Ectodermal cell (in vitro differentiated cells): Measurements from ENCODE around the gene ITLN2.
"Not testable (repeated sequence)": the region's sequence is repeated elsewhere in the genome, so short reads cannot be mapped to it uniquely, and the experiment has no call there.

Experiments used
- H3K27ac ChIP-seq: 2 replicates; pipeline ENCODE4 v1.7.0; 2013; ENCODE audit warnings: mild to moderate bottlenecking, low read depth, low read length; ENCODE audit not compliant: insufficient read depth, poor library complexity, severe bottlenecking
- H3K27me3 ChIP-seq: 2 replicates; pipeline ENCODE4 v1.7.0; 2013; ENCODE audit warnings: mild to moderate bottlenecking, low read length; ENCODE audit not compliant: insufficient read depth, control insufficient read depth, poor library complexity, severe bottlenecking
- H3K36me3 ChIP-seq: one replicate; pipeline ENCODE4 v1.7.0; 2013; ENCODE audit warnings: low read length; ENCODE audit not compliant: control insufficient read depth, insufficient read depth
- H3K4me1 ChIP-seq: one replicate; pipeline ENCODE4 v1.7.0; 2013; ENCODE audit warnings: low read length; ENCODE audit not compliant: control insufficient read depth, insufficient read depth
- H3K4me3 ChIP-seq: 2 replicates; pipeline ENCODE4 v1.7.0; 2013; ENCODE audit warnings: low read depth, low read length, control low read depth; ENCODE audit not compliant: insufficient read depth
- H3K9me3 ChIP-seq: 2 replicates; pipeline ENCODE4 v1.7.0; 2013; ENCODE audit warnings: mild to moderate bottlenecking, low read length, moderate library complexity; ENCODE audit not compliant: control insufficient read depth
- WGBS, 2 experiments: methylation state at CpG; one replicate each; pipeline ENCODE4 v1.1.7; 2013; ENCODE audit warnings: missing lambda C conversion rate in 2 of 2; 5-methylcytosine and 5-hydroxymethylcytosine counted together

The ITLN2 gene

GRCh38 chr1:160956966-160957365, 2.4 kb upstream of the ITLN2 start:
- Histone ChIP-seq H3K27me3 (no peaks in the 10 kb centered on the region), H3K4me1 (no peaks in the 10 kb centered on the region), H3K36me3 (no peaks in the 10 kb centered on the region), H3K9me3 (no peaks in the 10 kb centered on the region), H3K4me3 (no peak overlapping the region), H3K27ac (no peak overlapping the region)
- WGBS, 2 experiments = 84 to 86% methylated on average over 4 of the region's 4 CpGs

GRCh38 chr1:160953030-160953429, 1.6 kb downstream of the ITLN2 start:
- Histone ChIP-seq H3K27me3 (no peaks in the 10 kb centered on the region), H3K4me1 (no peaks in the 10 kb centered on the region), H3K36me3 (no peaks in the 10 kb centered on the region), H3K4me3 (no peak overlapping the region), H3K9me3 (no peaks in the 10 kb centered on the region), H3K27ac (no peak overlapping the region)
- WGBS, 2 experiments = 92 to 93% methylated on average over 3 of the region's 3 CpGs

GRCh38 chr1:160952129-160952510, 2.5 kb downstream of the ITLN2 start:
- Histone ChIP-seq H3K4me1 (no peaks in the 10 kb centered on the region), H3K4me3 (no peak overlapping the region), H3K36me3 (no peaks in the 10 kb centered on the region), H3K27ac (no peak overlapping the region), H3K9me3 (no peaks in the 10 kb centered on the region), H3K27me3 (no peaks in the 10 kb centered on the region)
- 91 to 93% methylated on average over 2 of the region's 2 CpGs for WGBS, 2 experiments

- Histone ChIP-seq H3K4me3 (no peak overlapping the region), H3K4me1 (no peaks in the 10 kb centered on the region), H3K9me3 (no peaks in the 10 kb centered on the region), H3K27ac (no peak overlapping the region), H3K36me3 (no peaks in the 10 kb centered on the region), H3K27me3 (no peaks in the 10 kb centered on the region)
- WGBS, 2 experiments = 62 to 69% methylated on average over 8 of the region's 8 CpGs
Observed at GRCh38 chr1:160951443-160952128, 3.0 kb downstream of the ITLN2 start.

GRCh38 chr1:160950657-160951056, 4.0 kb downstream of the ITLN2 start:
- Histone ChIP-seq H3K27me3 (no peaks in the 10 kb centered on the region), H3K4me1 (no peaks in the 10 kb centered on the region), H3K9me3 (no peaks in the 10 kb centered on the region), H3K36me3 (no peaks in the 10 kb centered on the region), H3K27ac (no peak overlapping the region), H3K4me3 (no peak overlapping the region)
- 93 to 96% methylated on average over 3 of the region's 3 CpGs for WGBS, 2 experiments

GRCh38 chr1:160949881-160950280, 4.7 kb downstream of the ITLN2 start:
- no peaks in the 10 kb centered on the region for H3K27me3 ChIP-seq
- no peak overlapping the region for H3K4me3 ChIP-seq
- no peaks in the 10 kb centered on the region for H3K9me3 ChIP-seq
- no peak overlapping the region for H3K27ac ChIP-seq
- H3K36me3 ChIP-seq = no peaks in the 10 kb centered on the region
- no peaks in the 10 kb centered on the region for H3K4me1 ChIP-seq
- 90 to 95% methylated on average over 2 of the region's 2 CpGs for WGBS, 2 experiments

GRCh38 chr1:160949216-160949880, 5.3 kb downstream of the ITLN2 start:
- WGBS, 2 experiments = 84 to 85% methylated on average over 2 to 6 of the region's 7 CpGs
- not testable (repeated sequence) for H3K9me3 ChIP-seq, H3K36me3 ChIP-seq, H3K4me3 ChIP-seq, H3K27ac ChIP-seq, H3K4me1 ChIP-seq, H3K27me3 ChIP-seq

GRCh38 chr1:160947174-160947759, 7.3 kb downstream of the ITLN2 start:
- H3K9me3 ChIP-seq, H3K36me3 ChIP-seq, H3K27me3 ChIP-seq, H3K4me1 ChIP-seq, H3K4me3 ChIP-seq, H3K27ac ChIP-seq: not testable (repeated sequence)
- 60 to 69% methylated on average over 6 to 7 of the region's 7 CpGs for WGBS, 2 experiments

- H3K9me3 ChIP-seq, H3K27me3 ChIP-seq, H3K36me3 ChIP-seq, H3K27ac ChIP-seq, H3K4me3 ChIP-seq, H3K4me1 ChIP-seq: not testable (repeated sequence)
- WGBS, 2 experiments = 93% methylated on average over 4 of the region's 6 CpGs
Observed at GRCh38 chr1:160945881-160946280, 8.7 kb downstream of the ITLN2 start.

GRCh38 chr1:160945079-160945478, 9.5 kb downstream of the ITLN2 start:
- 91% methylated on average over 15 of the region's 15 CpGs for WGBS, 2 experiments
- Histone ChIP-seq H3K27me3 (no peaks in the 10 kb centered on the region), H3K9me3 (no peaks in the 10 kb centered on the region), H3K4me1 (no peaks in the 10 kb centered on the region), H3K27ac (no peak overlapping the region), H3K36me3 (no peaks in the 10 kb centered on the region), H3K4me3 (no peak overlapping the region)
